PC-9 (cell line): ENCODE data around the gene BCL2.

Source experiments
- CTCF ChIP-seq: fragments of 200-600 bp; sonication (generic); conservative IDR thresholded peaks from 2 replicates; pipeline ENCODE4 v1.6.1; 2017; ENCODE audit warnings: mixed run types, antibody characterized with exemption, mild to moderate bottlenecking, moderate library complexity
- EZH2 ChIP-seq: fragments of 200-600 bp; sonication (generic); IDR thresholded peaks from 2 replicates; pipeline ENCODE4 v1.8.0; 2017; ENCODE audit warnings: antibody characterized with exemption, low read depth

DNA sequence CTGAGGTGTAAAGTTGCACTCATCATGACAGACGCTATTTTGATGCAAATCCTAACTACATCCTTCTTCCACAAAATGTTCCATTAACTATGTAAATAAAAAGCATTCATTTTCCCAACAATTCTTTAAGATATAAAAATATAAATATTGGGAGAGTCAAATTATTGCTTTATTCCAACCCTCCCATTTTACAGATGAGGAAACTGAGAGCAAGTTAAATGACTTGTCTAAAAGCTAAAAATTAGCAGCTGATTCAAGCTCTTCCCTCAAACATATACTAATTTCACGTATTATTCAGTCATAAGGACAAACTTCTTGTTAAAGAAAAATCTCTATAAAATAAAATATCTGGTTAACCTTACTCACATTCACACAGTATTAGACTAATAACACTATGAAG lies 30.7 kb upstream of the BCL2 start:
- no peak for TF ChIP-seq CTCF
- TF ChIP-seq EZH2 = no peak
